WTC11 (cell line): ENCODE measurements around the gene SLC10A3. TPM values are rescaled to one million over a fixed set of nuclear protein-coding genes. Genes with fewer than 3 reads are reported as not detected.
A peak's percentile ranks its signal among the peaks of the same experiment; 100 is the strongest.

ENCODE experiments used
- ATAC-seq: fragments of 200-7000 bp; cut with Tn5 transposase; 2 replicates; pipeline ENCODE4 v1.10.0; 2021; ENCODE audit warnings: mild to moderate bottlenecking, moderate library complexity
- Bru-seq: library from RNA; stranded (reverse); fragments of 400-500 nt; gene quantifications from one replicate; lab custom pipeline; 2021; lab: Mats Ljungman, UMichigan
- CTCF ChIA-PET: fragments of 300-600 bp; sonication (Branson Sonifier 250); formaldehyde crosslinking; loops from one replicate; lab custom pipeline; 2021; ENCODE audit warnings: antibody characterized with exemption; lab: Charles Lee
- POLR2A ChIA-PET: fragments of 350-600 bp; sonication (Branson Sonifier 250); formaldehyde crosslinking; loops from one replicate; lab custom pipeline; 2021; ENCODE audit warnings: antibody characterized with exemption; lab: Charles Lee
- DNase-seq: peaks from one replicate; pipeline ENCODE4 v3.0.0; 2021; ENCODE audit warnings: low spot score
- H3K27ac Mint-ChIP-seq: 2 replicates; pipeline ENCODE4 v1.8.0; 2021; ENCODE audit warnings: mixed read lengths
- H3K27me3 Mint-ChIP-seq: 2 replicates; pipeline ENCODE4 v1.8.0; 2021; ENCODE audit warnings: low read depth, mild to moderate bottlenecking, moderate library complexity, mixed read lengths
- H3K36me3 Mint-ChIP-seq: 2 replicates; pipeline ENCODE4 v1.8.0; 2021; ENCODE audit warnings: mixed read lengths
- H3K4me1 Mint-ChIP-seq: 2 replicates; pipeline ENCODE4 v1.8.0; 2022; ENCODE audit warnings: mixed read lengths
- H3K4me3 Mint-ChIP-seq: 2 replicates; pipeline ENCODE4 v1.8.0; 2021; ENCODE audit warnings: mild to moderate bottlenecking, moderate library complexity, mixed read lengths
- H3K9me3 Mint-ChIP-seq: 2 replicates; pipeline ENCODE4 v1.8.0; 2021; ENCODE audit warnings: mixed read lengths
- CREM ChIP-seq: sonication (generic); formaldehyde crosslinking; IDR thresholded peaks from 2 replicates; pipeline ENCODE4 v1.8.1; 2022; ENCODE audit warnings: mild to moderate bottlenecking, missing genetic modification reagents, moderate library complexity
- ETV6 ChIP-seq: sonication (generic); formaldehyde crosslinking; IDR thresholded peaks from 2 replicates; pipeline ENCODE4 v1.8.1; 2022; ENCODE audit warnings: mild to moderate bottlenecking, missing genetic modification reagents
- FOXJ3 ChIP-seq: sonication (generic); formaldehyde crosslinking; IDR thresholded peaks from 2 replicates; pipeline ENCODE4 v1.9.0; 2021; ENCODE audit warnings: missing genetic modification reagents, mild to moderate bottlenecking, borderline replicate concordance
- FOXP1 ChIP-seq: sonication (generic); formaldehyde crosslinking; IDR thresholded peaks from 2 replicates; pipeline ENCODE4 v1.8.0; 2022; ENCODE audit warnings: missing genetic modification reagents, mild to moderate bottlenecking, moderate library complexity, borderline replicate concordance
- KAT7 ChIP-seq: sonication (generic); formaldehyde crosslinking; IDR thresholded peaks from 2 replicates; pipeline ENCODE4 v1.8.1; 2023; ENCODE audit warnings: missing genetic modification reagents, mild to moderate bottlenecking, borderline replicate concordance
- MYBL2 ChIP-seq: sonication (generic); formaldehyde crosslinking; IDR thresholded peaks from 2 replicates; pipeline ENCODE4 v1.8.1; 2023; ENCODE audit warnings: mild to moderate bottlenecking, moderate library complexity, missing genetic modification reagents
- PRRX2 ChIP-seq: fragments of 250-450 bp; sonication (Bioruptor Pico); IDR thresholded peaks from 2 replicates; pipeline ENCODE4 v1.8.0; 2021; ENCODE audit warnings: mild to moderate bottlenecking
- RORB ChIP-seq: fragments of 250-450 bp; sonication (Bioruptor Pico); IDR thresholded peaks from 2 replicates; pipeline ENCODE4 v1.9.0; 2021; ENCODE audit warnings: mild to moderate bottlenecking
- SMAD3 ChIP-seq: sonication (generic); formaldehyde crosslinking; IDR thresholded peaks from 2 replicates; pipeline ENCODE4 v1.8.0; 2022; ENCODE audit warnings: missing genetic modification reagents, mild to moderate bottlenecking, borderline replicate concordance
- SMAD4 ChIP-seq: sonication (generic); formaldehyde crosslinking; IDR thresholded peaks from 2 replicates; pipeline ENCODE4 v1.8.0; 2022; ENCODE audit warnings: mild to moderate bottlenecking, missing genetic modification reagents
- TEAD4 ChIP-seq: sonication (generic); formaldehyde crosslinking; IDR thresholded peaks from 2 replicates; pipeline ENCODE4 v1.8.0; 2022; ENCODE audit warnings: mild to moderate bottlenecking, missing genetic modification reagents
- ZBTB21 ChIP-seq: sonication (generic); formaldehyde crosslinking; IDR thresholded peaks from 2 replicates; pipeline ENCODE4 v1.8.1; 2023; ENCODE audit warnings: mild to moderate bottlenecking, missing genetic modification reagents, borderline replicate concordance
- ZNF396 ChIP-seq: fragments of 250-450 bp; sonication (Bioruptor Pico); IDR thresholded peaks from 2 replicates; pipeline ENCODE4 v1.8.0; 2021; ENCODE audit warnings: mild to moderate bottlenecking, moderate library complexity, borderline replicate concordance
- ZNF416 ChIP-seq: fragments of 250-450 bp; sonication (Bioruptor Pico); IDR thresholded peaks from 2 replicates; pipeline ENCODE4 v1.9.0; 2021; ENCODE audit warnings: mild to moderate bottlenecking, inconsistent platforms
- long read RNA-seq, 3 experiments: library from RNA in 1 of 3; library from capped mRNA in 1 of 3; library from polyadenylated mRNA in 1 of 3; unstranded in 2 of 3; stranded (forward) in 1 of 3; transcript quantifications; one replicate each; pipeline ENCODE4 v2.0.0, GENCODE V29; 2021
- total RNA-seq: library from RNA; stranded (reverse); gene quantifications from 3 replicates; pipeline ENCODE4 v1.2.3, GENCODE V29; 2021
- TF ChIP-seq, protein P1 (sequence below): sonication (generic); formaldehyde crosslinking; IDR thresholded peaks from 2 replicates; pipeline ENCODE4 v1.8.0; 2022; ENCODE audit warnings: mild to moderate bottlenecking, missing genetic modification reagents
- TF ChIP-seq, protein P2 (sequence below): sonication (generic); formaldehyde crosslinking; conservative IDR thresholded peaks from 2 replicates; pipeline ENCODE4 v1.8.1; 2023; ENCODE audit warnings: mild to moderate bottlenecking, low read depth, missing genetic modification reagents, moderate library complexity
- TF ChIP-seq, protein P3 (sequence below): sonication (generic); formaldehyde crosslinking; IDR thresholded peaks from 2 replicates; pipeline ENCODE4 v1.8.1; 2023; ENCODE audit warnings: mild to moderate bottlenecking, missing genetic modification reagents, moderate library complexity
- TF ChIP-seq, protein P4 (sequence below): sonication (generic); formaldehyde crosslinking; IDR thresholded peaks from 2 replicates; pipeline ENCODE4 v1.8.1; 2023; ENCODE audit warnings: mild to moderate bottlenecking, missing genetic modification reagents, moderate library complexity
- TF ChIP-seq, protein P5 (sequence below): sonication (generic); formaldehyde crosslinking; IDR thresholded peaks from 2 replicates; pipeline ENCODE4 v1.8.1; 2022; ENCODE audit warnings: missing genetic modification reagents, borderline replicate concordance
- TF ChIP-seq, protein P6 (sequence below): sonication (generic); formaldehyde crosslinking; IDR thresholded peaks from 2 replicates; pipeline ENCODE4 v1.8.0; 2023; ENCODE audit warnings: missing genetic modification reagents
- TF ChIP-seq, protein P7 (sequence below): fragments of 250-450 bp; sonication (Bioruptor Pico); IDR thresholded peaks from 2 replicates; pipeline ENCODE4 v1.9.0; 2021; ENCODE audit warnings: mild to moderate bottlenecking, borderline replicate concordance

The SLC10A3 gene, protein sequence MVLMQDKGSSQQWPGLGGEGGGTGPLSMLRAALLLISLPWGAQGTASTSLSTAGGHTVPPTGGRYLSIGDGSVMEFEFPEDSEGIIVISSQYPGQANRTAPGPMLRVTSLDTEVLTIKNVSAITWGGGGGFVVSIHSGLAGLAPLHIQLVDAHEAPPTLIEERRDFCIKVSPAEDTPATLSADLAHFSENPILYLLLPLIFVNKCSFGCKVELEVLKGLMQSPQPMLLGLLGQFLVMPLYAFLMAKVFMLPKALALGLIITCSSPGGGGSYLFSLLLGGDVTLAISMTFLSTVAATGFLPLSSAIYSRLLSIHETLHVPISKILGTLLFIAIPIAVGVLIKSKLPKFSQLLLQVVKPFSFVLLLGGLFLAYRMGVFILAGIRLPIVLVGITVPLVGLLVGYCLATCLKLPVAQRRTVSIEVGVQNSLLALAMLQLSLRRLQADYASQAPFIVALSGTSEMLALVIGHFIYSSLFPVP
- total RNA-seq (8.7 to 9.8 TPM (median 9.6 TPM) in 3 replicates), Bru-seq, nascent RNA (percentile 48 among the genes with signal in this experiment)
- long read RNA-seq, experiment 1, transcript SLC10A3-201 (2 exons, 2,161 nt): major isoform, 52 of 71 reads
- long read RNA-seq, experiment 1, partial matches to known transcripts: 12 of 71 reads
- long read RNA-seq, experiment 1, other reads (novel, unspliced or antisense): 5 of 71 reads
- long read RNA-seq, experiment 2, partial matches to known transcripts: 0 of 4 reads
- long read RNA-seq, experiment 2, other reads (novel, unspliced or antisense): 0 of 4 reads
- long read RNA-seq, experiment 3, partial matches to known transcripts: 1 of 2 reads
- long read RNA-seq, experiment 3, other reads (novel, unspliced or antisense): 0 of 2 reads

DNA sequence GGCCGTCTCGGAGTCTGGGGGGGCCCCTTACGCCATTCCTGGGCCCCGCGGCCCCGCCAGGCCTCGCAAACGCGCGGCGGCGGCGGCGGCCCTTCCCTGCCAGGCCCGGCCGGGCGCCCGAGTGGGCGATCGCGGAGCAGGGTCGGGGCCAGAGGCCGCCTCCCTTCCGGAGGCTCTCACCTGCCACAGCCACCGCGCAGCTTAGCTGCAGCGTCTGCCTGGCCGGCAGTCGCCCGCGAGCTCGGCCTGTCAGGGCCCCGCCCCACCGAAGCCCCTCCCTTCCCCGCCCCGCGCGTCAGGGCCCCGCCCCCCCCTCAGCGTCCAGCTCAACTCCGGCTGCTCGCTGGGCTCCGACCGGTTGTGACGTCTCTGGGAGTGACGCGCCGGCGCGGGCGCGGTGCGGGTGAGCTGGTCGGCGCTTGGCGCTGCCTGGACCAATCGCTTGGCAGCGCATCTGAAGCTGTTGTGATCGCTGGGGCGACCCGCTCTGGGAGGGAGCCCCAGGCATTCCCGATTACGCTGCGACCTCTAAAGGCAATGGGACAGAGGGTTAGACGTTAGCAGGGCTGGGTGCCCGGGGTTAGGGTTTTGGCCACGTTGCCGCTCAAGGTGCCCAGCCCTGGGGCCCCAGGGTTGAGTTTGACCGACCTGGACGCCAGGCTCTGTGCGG lies at the start of gene SLC10A3:
Gene SLC10A3, minus strand, starts transcription at position 216 of the 670 bp plus-strand sequence. CDS start 1,689 bp downstream, outside the sequence.
- CTCF ChIA-PET: interaction anchor here (0.5 to 2.3 kb wide), 13 partner anchors 12 to 182 kb away, joined by 3 to 14 read pairs (median 3); partner anchors contain the start of genes DNASE1L1, IKBKG and PLXNA3
- no peak for TF ChIP-seq TEAD4 (CRISPR knock-in tag)
- no peak for TF ChIP-seq ZBTB21 (CRISPR knock-in tag)
- no peak for TF ChIP-seq MYBL2
- TF ChIP-seq KAT7 (CRISPR knock-in tag): no peak
- no peak for TF ChIP-seq FOXJ3 (CRISPR knock-in tag)
- no peak for TF ChIP-seq SMAD4 (CRISPR knock-in tag)
- 0 out of 2 replicates have a peak, but pooled peaks have one; percentile 35 for TF ChIP-seq CREM (CRISPR knock-in tag)
- TF ChIP-seq, protein P1, sequence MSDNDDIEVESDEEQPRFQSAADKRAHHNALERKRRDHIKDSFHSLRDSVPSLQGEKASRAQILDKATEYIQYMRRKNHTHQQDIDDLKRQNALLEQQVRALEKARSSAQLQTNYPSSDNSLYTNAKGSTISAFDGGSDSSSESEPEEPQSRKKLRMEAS (CRISPR knock-in tag): peak; percentile 38; the same call in 1 of the 2 replicates
- TF ChIP-seq RORB (CRISPR knock-in tag): no peak
- TF ChIP-seq ZNF396 (CRISPR knock-in tag): no peak
- no peak for TF ChIP-seq PRRX2 (CRISPR knock-in tag)
- TF ChIP-seq ZNF416 (CRISPR knock-in tag): no peak
- TF ChIP-seq ETV6 (CRISPR knock-in tag): no peak
- TF ChIP-seq, protein P2, sequence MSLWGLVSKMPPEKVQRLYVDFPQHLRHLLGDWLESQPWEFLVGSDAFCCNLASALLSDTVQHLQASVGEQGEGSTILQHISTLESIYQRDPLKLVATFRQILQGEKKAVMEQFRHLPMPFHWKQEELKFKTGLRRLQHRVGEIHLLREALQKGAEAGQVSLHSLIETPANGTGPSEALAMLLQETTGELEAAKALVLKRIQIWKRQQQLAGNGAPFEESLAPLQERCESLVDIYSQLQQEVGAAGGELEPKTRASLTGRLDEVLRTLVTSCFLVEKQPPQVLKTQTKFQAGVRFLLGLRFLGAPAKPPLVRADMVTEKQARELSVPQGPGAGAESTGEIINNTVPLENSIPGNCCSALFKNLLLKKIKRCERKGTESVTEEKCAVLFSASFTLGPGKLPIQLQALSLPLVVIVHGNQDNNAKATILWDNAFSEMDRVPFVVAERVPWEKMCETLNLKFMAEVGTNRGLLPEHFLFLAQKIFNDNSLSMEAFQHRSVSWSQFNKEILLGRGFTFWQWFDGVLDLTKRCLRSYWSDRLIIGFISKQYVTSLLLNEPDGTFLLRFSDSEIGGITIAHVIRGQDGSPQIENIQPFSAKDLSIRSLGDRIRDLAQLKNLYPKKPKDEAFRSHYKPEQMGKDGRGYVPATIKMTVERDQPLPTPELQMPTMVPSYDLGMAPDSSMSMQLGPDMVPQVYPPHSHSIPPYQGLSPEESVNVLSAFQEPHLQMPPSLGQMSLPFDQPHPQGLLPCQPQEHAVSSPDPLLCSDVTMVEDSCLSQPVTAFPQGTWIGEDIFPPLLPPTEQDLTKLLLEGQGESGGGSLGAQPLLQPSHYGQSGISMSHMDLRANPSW: no peak
- TF ChIP-seq, protein P3, sequence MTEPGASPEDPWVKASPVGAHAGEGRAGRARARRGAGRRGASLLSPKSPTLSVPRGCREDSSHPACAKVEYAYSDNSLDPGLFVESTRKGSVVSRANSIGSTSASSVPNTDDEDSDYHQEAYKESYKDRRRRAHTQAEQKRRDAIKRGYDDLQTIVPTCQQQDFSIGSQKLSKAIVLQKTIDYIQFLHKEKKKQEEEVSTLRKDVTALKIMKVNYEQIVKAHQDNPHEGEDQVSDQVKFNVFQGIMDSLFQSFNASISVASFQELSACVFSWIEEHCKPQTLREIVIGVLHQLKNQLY (CRISPR knock-in tag): no peak
- TF ChIP-seq, protein P4, sequence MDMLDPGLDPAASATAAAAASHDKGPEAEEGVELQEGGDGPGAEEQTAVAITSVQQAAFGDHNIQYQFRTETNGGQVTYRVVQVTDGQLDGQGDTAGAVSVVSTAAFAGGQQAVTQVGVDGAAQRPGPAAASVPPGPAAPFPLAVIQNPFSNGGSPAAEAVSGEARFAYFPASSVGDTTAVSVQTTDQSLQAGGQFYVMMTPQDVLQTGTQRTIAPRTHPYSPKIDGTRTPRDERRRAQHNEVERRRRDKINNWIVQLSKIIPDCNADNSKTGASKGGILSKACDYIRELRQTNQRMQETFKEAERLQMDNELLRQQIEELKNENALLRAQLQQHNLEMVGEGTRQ (CRISPR knock-in tag): no peak
- TF ChIP-seq, protein P5, sequence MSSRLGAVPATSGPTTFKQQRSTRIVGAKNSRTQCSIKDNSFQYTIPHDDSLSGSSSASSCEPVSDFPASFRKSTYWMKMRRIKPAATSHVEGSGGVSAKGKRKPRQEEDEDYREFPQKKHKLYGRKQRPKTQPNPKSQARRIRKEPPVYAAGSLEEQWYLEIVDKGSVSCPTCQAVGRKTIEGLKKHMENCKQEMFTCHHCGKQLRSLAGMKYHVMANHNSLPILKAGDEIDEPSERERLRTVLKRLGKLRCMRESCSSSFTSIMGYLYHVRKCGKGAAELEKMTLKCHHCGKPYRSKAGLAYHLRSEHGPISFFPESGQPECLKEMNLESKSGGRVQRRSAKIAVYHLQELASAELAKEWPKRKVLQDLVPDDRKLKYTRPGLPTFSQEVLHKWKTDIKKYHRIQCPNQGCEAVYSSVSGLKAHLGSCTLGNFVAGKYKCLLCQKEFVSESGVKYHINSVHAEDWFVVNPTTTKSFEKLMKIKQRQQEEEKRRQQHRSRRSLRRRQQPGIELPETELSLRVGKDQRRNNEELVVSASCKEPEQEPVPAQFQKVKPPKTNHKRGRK (CRISPR knock-in tag): no peak
- no peak for TF ChIP-seq SMAD3 (CRISPR knock-in tag)
- TF ChIP-seq, protein P6, sequence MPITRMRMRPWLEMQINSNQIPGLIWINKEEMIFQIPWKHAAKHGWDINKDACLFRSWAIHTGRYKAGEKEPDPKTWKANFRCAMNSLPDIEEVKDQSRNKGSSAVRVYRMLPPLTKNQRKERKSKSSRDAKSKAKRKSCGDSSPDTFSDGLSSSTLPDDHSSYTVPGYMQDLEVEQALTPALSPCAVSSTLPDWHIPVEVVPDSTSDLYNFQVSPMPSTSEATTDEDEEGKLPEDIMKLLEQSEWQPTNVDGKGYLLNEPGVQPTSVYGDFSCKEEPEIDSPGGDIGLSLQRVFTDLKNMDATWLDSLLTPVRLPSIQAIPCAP (CRISPR knock-in tag): no peak
- no peak for TF ChIP-seq FOXP1 (CRISPR knock-in tag)
- TF ChIP-seq, protein P7, sequence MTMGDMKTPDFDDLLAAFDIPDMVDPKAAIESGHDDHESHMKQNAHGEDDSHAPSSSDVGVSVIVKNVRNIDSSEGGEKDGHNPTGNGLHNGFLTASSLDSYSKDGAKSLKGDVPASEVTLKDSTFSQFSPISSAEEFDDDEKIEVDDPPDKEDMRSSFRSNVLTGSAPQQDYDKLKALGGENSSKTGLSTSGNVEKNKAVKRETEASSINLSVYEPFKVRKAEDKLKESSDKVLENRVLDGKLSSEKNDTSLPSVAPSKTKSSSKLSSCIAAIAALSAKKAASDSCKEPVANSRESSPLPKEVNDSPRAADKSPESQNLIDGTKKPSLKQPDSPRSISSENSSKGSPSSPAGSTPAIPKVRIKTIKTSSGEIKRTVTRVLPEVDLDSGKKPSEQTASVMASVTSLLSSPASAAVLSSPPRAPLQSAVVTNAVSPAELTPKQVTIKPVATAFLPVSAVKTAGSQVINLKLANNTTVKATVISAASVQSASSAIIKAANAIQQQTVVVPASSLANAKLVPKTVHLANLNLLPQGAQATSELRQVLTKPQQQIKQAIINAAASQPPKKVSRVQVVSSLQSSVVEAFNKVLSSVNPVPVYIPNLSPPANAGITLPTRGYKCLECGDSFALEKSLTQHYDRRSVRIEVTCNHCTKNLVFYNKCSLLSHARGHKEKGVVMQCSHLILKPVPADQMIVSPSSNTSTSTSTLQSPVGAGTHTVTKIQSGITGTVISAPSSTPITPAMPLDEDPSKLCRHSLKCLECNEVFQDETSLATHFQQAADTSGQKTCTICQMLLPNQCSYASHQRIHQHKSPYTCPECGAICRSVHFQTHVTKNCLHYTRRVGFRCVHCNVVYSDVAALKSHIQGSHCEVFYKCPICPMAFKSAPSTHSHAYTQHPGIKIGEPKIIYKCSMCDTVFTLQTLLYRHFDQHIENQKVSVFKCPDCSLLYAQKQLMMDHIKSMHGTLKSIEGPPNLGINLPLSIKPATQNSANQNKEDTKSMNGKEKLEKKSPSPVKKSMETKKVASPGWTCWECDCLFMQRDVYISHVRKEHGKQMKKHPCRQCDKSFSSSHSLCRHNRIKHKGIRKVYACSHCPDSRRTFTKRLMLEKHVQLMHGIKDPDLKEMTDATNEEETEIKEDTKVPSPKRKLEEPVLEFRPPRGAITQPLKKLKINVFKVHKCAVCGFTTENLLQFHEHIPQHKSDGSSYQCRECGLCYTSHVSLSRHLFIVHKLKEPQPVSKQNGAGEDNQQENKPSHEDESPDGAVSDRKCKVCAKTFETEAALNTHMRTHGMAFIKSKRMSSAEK (CRISPR knock-in tag): no peak

More for the DNA sequence above, at the start of gene SLC10A3:
- ATAC-seq (peak; percentile 92), DNase-seq (peak; percentile 91)
- Mint-ChIP-seq H3K36me3 (no peaks in the 10 kb centered on the region; the same call in 1 of the 2 replicates), H3K27me3 (peaks cover 5% of the 10 kb centered on the region; the same call in 1 of the 2 replicates), H3K4me3 (peak within 1 kb of the TSS; percentile 80), H3K27ac (peak within 1 kb of the TSS; percentile 94), H3K9me3 (no peaks in the 10 kb centered on the region), H3K4me1 (peaks cover 4% of the 10 kb centered on the region; the same call in 1 of the 2 replicates)
- POLR2A ChIA-PET: interaction anchor here (0.9 to 2.2 kb wide), 6 partner anchors 12 to 120 kb away, joined by 3 to 8 read pairs (median 6); partner anchors contain the start of genes FAM3A and LAGE3
